Measurements from ENCODE around the gene AGXT2.

AGXT2 gene

DNA sequence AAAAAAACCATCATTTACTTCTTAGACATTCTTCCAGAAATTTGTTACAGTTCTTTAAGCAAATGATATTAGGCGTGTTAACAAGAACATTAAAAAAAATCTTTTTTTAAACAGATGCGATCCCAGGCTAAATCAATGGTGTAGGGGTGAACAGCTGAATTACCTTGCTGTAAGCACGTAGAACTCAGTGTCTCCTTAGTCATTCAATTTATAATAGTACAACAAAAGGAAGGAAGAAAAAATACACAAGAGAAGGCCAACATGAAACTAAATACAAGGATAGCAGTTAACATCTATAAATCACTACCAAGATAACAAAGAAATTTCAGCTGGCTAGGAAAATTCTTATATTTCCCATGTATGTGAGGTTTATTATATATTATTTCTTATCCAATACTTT lies 35.4 kb downstream of the AGXT2 start:
- Histone ChIP-seq H3K4me1 (ENCODE audit: low read length) (peaks cover 12% of the 10 kb centered on the region), H2AFZ (ENCODE audit: low read depth, low read length) (no peak overlapping the region), H3K9ac (ENCODE audit: low read length) (no peak overlapping the region), H3K27ac (ENCODE audit: low read length) (no peak overlapping the region), H3K79me2 (ENCODE audit: low read length) (no peaks in the 10 kb centered on the region), H3K4me3 (ENCODE audit: low read length) (no peak overlapping the region), H3K36me3 (replicated peaks; ENCODE audit: low read depth, low read length) (no peaks in the 10 kb centered on the region), H3K4me2 (ENCODE audit: low read length) (no peak overlapping the region), H3K9me3 (ENCODE audit: insufficient read depth, low read length) (no peaks in the 10 kb centered on the region), H3K27me3 (ENCODE audit: low read depth, low read length) (0 out of 2 replicates have a peak, but pooled peaks cover 3% of the 10 kb centered on the region), H4K20me1 (ENCODE audit: insufficient read depth, low read length) (no peaks in the 10 kb centered on the region)
- TF ChIP-seq, protein P1, sequence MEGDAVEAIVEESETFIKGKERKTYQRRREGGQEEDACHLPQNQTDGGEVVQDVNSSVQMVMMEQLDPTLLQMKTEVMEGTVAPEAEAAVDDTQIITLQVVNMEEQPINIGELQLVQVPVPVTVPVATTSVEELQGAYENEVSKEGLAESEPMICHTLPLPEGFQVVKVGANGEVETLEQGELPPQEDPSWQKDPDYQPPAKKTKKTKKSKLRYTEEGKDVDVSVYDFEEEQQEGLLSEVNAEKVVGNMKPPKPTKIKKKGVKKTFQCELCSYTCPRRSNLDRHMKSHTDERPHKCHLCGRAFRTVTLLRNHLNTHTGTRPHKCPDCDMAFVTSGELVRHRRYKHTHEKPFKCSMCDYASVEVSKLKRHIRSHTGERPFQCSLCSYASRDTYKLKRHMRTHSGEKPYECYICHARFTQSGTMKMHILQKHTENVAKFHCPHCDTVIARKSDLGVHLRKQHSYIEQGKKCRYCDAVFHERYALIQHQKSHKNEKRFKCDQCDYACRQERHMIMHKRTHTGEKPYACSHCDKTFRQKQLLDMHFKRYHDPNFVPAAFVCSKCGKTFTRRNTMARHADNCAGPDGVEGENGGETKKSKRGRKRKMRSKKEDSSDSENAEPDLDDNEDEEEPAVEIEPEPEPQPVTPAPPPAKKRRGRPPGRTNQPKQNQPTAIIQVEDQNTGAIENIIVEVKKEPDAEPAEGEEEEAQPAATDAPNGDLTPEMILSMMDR (IDR thresholded peaks at IDR 0.05; ENCODE audit: low read depth, low read length) = no peak
- TF ChIP-seq EZH2phosphoT487 (IDR thresholded peaks at IDR 0.05; ENCODE audit: low read depth) = no peak

DNA sequence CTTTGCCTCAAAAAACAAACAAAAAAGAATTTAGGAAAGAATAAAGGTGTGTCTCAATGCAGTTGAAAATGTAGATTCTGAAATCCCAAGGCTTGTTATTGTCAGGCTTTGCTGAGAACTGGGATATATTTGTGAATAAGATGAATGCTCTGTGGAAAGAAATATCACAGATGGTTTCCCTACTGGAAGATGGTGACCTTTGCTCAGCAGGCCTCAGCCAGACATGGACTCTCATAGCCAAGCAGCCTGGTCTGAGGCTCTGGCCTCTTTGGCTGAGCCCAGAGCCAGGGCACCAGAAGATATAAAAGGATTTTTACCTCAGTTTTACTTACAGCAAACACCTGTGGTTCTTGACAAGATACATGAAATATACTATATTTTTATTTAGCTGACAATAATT lies 37.1 kb downstream of the AGXT2 start:
- Histone ChIP-seq H3K79me2 (ENCODE audit: low read length) (no peaks in the 10 kb centered on the region), H3K9ac (ENCODE audit: low read length) (no peak overlapping the region), H3K9me3 (ENCODE audit: insufficient read depth, low read length) (no peaks in the 10 kb centered on the region), H2AFZ (ENCODE audit: low read depth, low read length) (no peak overlapping the region), H3K4me3 (ENCODE audit: low read length) (no peak overlapping the region), H3K4me2 (ENCODE audit: low read length) (no peak overlapping the region), H3K4me1 (ENCODE audit: low read length) (no peaks in the 10 kb centered on the region), H3K36me3 (replicated peaks; ENCODE audit: low read depth, low read length) (no peaks in the 10 kb centered on the region), H3K27ac (ENCODE audit: low read length) (no peak overlapping the region), H4K20me1 (ENCODE audit: insufficient read depth, low read length) (no peaks in the 10 kb centered on the region), H3K27me3 (ENCODE audit: low read depth, low read length) (0 out of 2 replicates have a peak, but pooled peaks cover 3% of the 10 kb centered on the region)
- no peak for TF ChIP-seq EZH2phosphoT487 (IDR thresholded peaks at IDR 0.05; ENCODE audit: low read depth)
- TF ChIP-seq, protein P1 (IDR thresholded peaks at IDR 0.05; ENCODE audit: low read depth, low read length) = no peak

DNA sequence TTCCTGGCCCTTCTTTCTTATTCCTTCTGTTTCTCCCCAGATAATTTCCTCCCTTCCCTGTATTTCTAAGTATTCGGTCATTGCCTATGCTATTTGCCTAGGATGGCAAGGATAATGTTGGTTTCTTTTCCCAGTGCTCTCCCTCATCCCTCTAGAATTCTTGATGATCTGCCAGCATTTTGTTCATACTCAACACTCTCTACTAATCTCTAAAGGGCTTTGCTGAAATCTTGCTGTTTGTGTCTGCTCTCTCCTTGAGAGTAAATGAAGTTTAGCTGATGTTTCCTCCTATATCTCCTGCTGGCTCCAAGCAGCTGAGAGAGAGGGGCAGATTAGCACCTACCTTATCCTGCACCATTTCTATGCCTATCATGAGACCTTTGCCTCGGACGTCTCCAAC lies 38.1 kb downstream of the AGXT2 start:
- Histone ChIP-seq H2AFZ (ENCODE audit: low read depth, low read length) (no peak overlapping the region), H3K4me1 (ENCODE audit: low read length) (no peaks in the 10 kb centered on the region)

DNA sequence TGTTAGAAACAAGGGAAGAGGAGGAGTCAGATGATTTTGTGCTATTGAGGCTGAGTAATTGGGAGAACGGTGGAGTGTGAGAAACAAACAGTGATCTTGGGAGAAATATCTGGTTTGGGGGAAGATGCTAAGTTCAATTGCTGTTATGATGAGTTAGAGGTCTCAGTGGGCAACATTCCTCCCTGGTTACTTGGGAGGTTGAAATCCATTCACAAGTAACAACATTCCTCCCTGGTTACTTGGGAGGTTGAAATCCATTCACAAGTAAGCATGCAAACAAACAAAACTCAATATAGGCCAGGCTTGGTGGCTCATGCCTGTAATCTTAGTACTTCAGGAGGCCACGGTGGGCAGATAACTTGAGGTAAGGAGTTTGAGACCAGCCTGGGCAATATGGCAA lies 38.7 kb downstream of the AGXT2 start:
- no peak overlapping the region for H2AFZ ChIP-seq (ENCODE audit: low read depth, low read length)
- H3K79me2 ChIP-seq (ENCODE audit: low read length) = no peaks in the 10 kb centered on the region
- no peaks in the 10 kb centered on the region for H3K36me3 ChIP-seq (replicated peaks; ENCODE audit: low read depth, low read length)
- no peaks in the 10 kb centered on the region for H4K20me1 ChIP-seq (ENCODE audit: insufficient read depth, low read length)
- H3K9ac ChIP-seq (ENCODE audit: low read length) = no peak overlapping the region
- H3K4me2 ChIP-seq (ENCODE audit: low read length) = no peak overlapping the region
- TF ChIP-seq, protein P1 (IDR thresholded peaks at IDR 0.05; ENCODE audit: low read depth, low read length) = no peak
- TF ChIP-seq EZH2phosphoT487 (IDR thresholded peaks at IDR 0.05; ENCODE audit: low read depth) = no peak
- H3K9me3 ChIP-seq (ENCODE audit: insufficient read depth, low read length) = no peaks in the 10 kb centered on the region
- no peaks in the 10 kb centered on the region for H3K27me3 ChIP-seq (ENCODE audit: low read depth, low read length)
- no peaks in the 10 kb centered on the region for H3K4me1 ChIP-seq (ENCODE audit: low read length)
- H3K4me3 ChIP-seq (ENCODE audit: low read length) = no peak overlapping the region
- H3K27ac ChIP-seq (ENCODE audit: low read length) = no peak overlapping the region

More for the DNA sequence above, 38.1 kb downstream of the AGXT2 start:
- H3K4me2 ChIP-seq (ENCODE audit: low read length) = no peak overlapping the region
- TF ChIP-seq, protein P1 (IDR thresholded peaks at IDR 0.05; ENCODE audit: low read depth, low read length) = no peak
- no peak for TF ChIP-seq EZH2phosphoT487 (IDR thresholded peaks at IDR 0.05; ENCODE audit: low read depth)
- H3K27ac ChIP-seq (ENCODE audit: low read length) = no peak overlapping the region
- H3K79me2 ChIP-seq (ENCODE audit: low read length) = no peaks in the 10 kb centered on the region
- no peak overlapping the region for H3K4me3 ChIP-seq (ENCODE audit: low read length)
- no peaks in the 10 kb centered on the region for H4K20me1 ChIP-seq (ENCODE audit: insufficient read depth, low read length)
- H3K36me3 ChIP-seq (replicated peaks; ENCODE audit: low read depth, low read length) = no peaks in the 10 kb centered on the region
- H3K9me3 ChIP-seq (ENCODE audit: insufficient read depth, low read length) = no peaks in the 10 kb centered on the region
- H3K9ac ChIP-seq (ENCODE audit: low read length) = no peak overlapping the region
- H3K27me3 ChIP-seq (ENCODE audit: low read depth, low read length) = 0 out of 2 replicates have a peak, but pooled peaks cover under 1% of the 10 kb centered on the region
